GM12878 (cell line): ENCODE data around the gene PSPC1.

Experiments used
- BRCA1 ChIP-seq: IDR thresholded peaks from 2 replicates; pipeline ENCODE4 v1.6.1; 2011; ENCODE audit warnings: low read depth, low read length, improper control_type of control experiment
- CBX5 ChIP-seq: sonication (generic); IDR thresholded peaks from 2 replicates; pipeline ENCODE4 v1.6.1; 2016; ENCODE audit warnings: low read depth, moderate library complexity, mild to moderate bottlenecking, inconsistent platforms
- EZH2 ChIP-seq: IDR thresholded peaks from 2 replicates; pipeline ENCODE4 v1.6.1; 2012; ENCODE audit warnings: low read depth, mild to moderate bottlenecking, control low read depth, inconsistent platforms, low read length, borderline replicate concordance; ENCODE audit not compliant: control insufficient read depth
- HDAC6 ChIP-seq: fragments of 200-600 bp; sonication (generic); IDR thresholded peaks from one replicate; pipeline ENCODE4 v1.8.0; 2017; ENCODE audit warnings: antibody characterized with exemption; ENCODE audit not compliant: unreplicated experiment
- KDM1A ChIP-seq: fragments of 200-600 bp; sonication (generic); IDR thresholded peaks from 2 replicates; pipeline ENCODE4 v1.6.1; 2016; ENCODE audit warnings: borderline replicate concordance
- MYC ChIP-seq: IDR thresholded peaks from 2 replicates; pipeline ENCODE4 v1.6.1; 2011; ENCODE audit warnings: mild to moderate bottlenecking, low read length, moderate library complexity, inconsistent platforms; ENCODE audit not compliant: insufficient read depth, insufficient replicate concordance, insufficient read length, severe bottlenecking
- NRF1 ChIP-seq: conservative IDR thresholded peaks from 2 replicates; pipeline ENCODE4 v1.6.1; 2011; ENCODE audit warnings: mild to moderate bottlenecking, low read depth, low read length, improper control_type of control experiment
- RFX5 ChIP-seq: IDR thresholded peaks from 2 replicates; pipeline ENCODE4 v1.6.1; 2011; ENCODE audit warnings: low read depth, low read length, improper control_type of control experiment
- TCF7 ChIP-seq: IDR thresholded peaks from 2 replicates; pipeline ENCODE4 v1.6.1; 2014; ENCODE audit warnings: antibody characterized with exemption, borderline replicate concordance
- WRNIP1 ChIP-seq: IDR thresholded peaks from 2 replicates; pipeline ENCODE4 v1.6.1; 2011; ENCODE audit warnings: low read depth, low read length, improper control_type of control experiment, borderline replicate concordance

DNA sequence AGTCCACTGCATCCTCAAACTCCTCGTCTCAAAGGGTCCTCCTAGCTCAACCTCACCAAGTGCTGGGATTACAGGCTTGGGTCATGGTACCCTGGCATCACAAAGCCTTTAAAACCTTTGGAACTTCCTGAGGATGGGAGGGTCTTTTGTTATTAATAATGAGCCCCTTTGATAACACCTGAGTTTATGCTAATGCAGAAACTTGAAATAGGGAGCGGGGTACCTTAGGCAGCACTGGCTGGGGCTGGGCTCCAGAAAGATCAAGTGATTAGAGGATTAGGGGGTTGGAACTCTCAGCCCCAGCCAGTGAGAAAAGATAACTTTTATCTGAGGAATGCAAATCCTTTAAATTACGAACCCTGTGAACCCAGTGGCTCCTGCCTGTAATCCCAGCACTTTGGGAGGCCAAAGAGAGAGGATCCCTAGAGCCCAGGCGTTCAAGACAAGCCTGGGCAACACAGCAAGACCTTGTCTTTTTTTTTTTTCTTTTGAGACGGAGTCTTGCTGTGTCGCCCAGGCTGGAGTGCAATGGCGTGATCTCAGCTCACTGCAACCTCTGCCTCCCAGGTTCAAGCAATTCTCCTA lies 9.3 kb upstream of the PSPC1 start:
- TF ChIP-seq HDAC6 (no peak), RFX5 (no peak), NRF1 (no peak), KDM1A (no peak), EZH2 (no peak), MYC (no peak), BRCA1 (no peak), WRNIP1 (no peak), CBX5 (no peak), TCF7 (no peak)
